Vagina (tissue), 2 donors: ENCODE data around the gene CUEDC2. TPM values are rescaled to one million over a fixed set of nuclear protein-coding genes. Genes with fewer than 3 reads are reported as not detected.

Source experiments
- DNase-seq, 2 donors: peaks; one replicate each; pipeline ENCODE4 v3.0.0-alpha.2; 2017; ENCODE audit errors: extremely low spot score in 2 of 2
- H3K27ac ChIP-seq: fragments of 200-600 bp; sonication (generic); one replicate; pipeline ENCODE4 v1.5.1; 2019
- H3K27me3 ChIP-seq: fragments of 200-600 bp; sonication (generic); one replicate; pipeline ENCODE4 v1.5.1; 2019
- H3K36me3 ChIP-seq, 2 donors: fragments of 200-600 bp; sonication (generic); one replicate each; pipeline ENCODE4 v1.5.1; 2017 to 2019
- H3K4me1 ChIP-seq: fragments of 200-600 bp; sonication (generic); one replicate; pipeline ENCODE4 v1.5.1; 2019
- H3K4me3 ChIP-seq, 2 donors: fragments of 200-600 bp; sonication (generic); 1 replicate in 1 of 2; 2 replicates in 1 of 2; pipeline ENCODE4 v1.5.1; 2016 to 2019
- H3K9me3 ChIP-seq: fragments of 200-600 bp; sonication (generic); one replicate; pipeline ENCODE4 v1.5.1; 2019
- POLR2A ChIP-seq, 2 donors: fragments of 450-650 bp; IDR thresholded peaks; one replicate each; pipeline ENCODE4 v1.6.1; 2017; ENCODE audit warnings: antibody characterized with exemption in 2 of 2, mild to moderate bottlenecking in 2 of 2, moderate library complexity in 2 of 2
- POLR2AphosphoS5 ChIP-seq, 2 donors: sonication (generic); formaldehyde crosslinking; IDR thresholded peaks; one replicate each; pipeline ENCODE4 v1.9.0; 2017; ENCODE audit warnings: antibody characterized with exemption in 2 of 2, mild to moderate bottlenecking in 2 of 2, low read depth in 1 of 2; ENCODE audit not compliant: insufficient read depth in 1 of 2
- intact Hi-C: fragments of 100-400 bp; cut with DNase I; formaldehyde crosslinking; loops from one replicate; pipeline ENCODE4 v1.15.1; 2023
- total RNA-seq: library from RNA; depleted of rRNA; stranded (reverse); fragments of >200 nt; gene quantifications from one replicate; pipeline ENCODE4 v1.2.3, GENCODE V29; 2016
- TF ChIP-seq, protein P1 (sequence below), 3 experiments: fragments of 450-650 bp in 2 of 3; fragments of 200-600 bp in 1 of 3; sonication (generic) in 1 of 3; IDR thresholded peaks; one replicate each; pipeline ENCODE4 v1.5.1; 2017 to 2019; ENCODE audit warnings: antibody characterized with exemption in 3 of 3, mild to moderate bottlenecking in 2 of 3, moderate library complexity in 2 of 3

CUEDC2 gene
- total RNA-seq, 1 donor from 2014 or later = 52.1 TPM

DNA sequence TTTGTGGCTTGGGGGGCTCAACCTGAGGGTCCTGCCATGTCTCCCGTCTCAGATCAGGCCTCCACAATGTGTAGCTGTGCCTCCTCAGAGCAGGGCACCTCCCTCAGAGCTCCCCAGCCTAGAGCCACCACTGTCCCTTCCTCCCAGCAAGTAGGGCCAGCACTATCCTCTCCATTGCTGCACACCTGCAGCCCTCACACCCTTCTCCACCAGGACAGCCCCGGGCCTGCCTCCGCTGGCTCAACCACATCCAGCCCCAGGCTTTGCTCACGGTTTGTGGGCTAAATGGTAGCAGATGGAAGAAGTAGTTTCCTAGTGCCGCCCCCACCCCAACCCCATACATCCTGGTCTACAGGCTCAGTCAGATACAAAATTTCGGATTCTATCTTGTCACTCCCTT is 26.7 kb downstream of the CUEDC2 start:
- no peaks in the 10 kb centered on the region for H3K36me3 ChIP-seq
- TF ChIP-seq POLR2A (IDR thresholded peaks at IDR 0.05) (no peak), POLR2AphosphoS5 (IDR thresholded peaks at IDR 0.05; ENCODE audit: insufficient read depth in 1 of 2, low read depth in 1 of 2) (no peak)
- TF ChIP-seq, protein P1, sequence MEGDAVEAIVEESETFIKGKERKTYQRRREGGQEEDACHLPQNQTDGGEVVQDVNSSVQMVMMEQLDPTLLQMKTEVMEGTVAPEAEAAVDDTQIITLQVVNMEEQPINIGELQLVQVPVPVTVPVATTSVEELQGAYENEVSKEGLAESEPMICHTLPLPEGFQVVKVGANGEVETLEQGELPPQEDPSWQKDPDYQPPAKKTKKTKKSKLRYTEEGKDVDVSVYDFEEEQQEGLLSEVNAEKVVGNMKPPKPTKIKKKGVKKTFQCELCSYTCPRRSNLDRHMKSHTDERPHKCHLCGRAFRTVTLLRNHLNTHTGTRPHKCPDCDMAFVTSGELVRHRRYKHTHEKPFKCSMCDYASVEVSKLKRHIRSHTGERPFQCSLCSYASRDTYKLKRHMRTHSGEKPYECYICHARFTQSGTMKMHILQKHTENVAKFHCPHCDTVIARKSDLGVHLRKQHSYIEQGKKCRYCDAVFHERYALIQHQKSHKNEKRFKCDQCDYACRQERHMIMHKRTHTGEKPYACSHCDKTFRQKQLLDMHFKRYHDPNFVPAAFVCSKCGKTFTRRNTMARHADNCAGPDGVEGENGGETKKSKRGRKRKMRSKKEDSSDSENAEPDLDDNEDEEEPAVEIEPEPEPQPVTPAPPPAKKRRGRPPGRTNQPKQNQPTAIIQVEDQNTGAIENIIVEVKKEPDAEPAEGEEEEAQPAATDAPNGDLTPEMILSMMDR (IDR thresholded peaks at IDR 0.05) = no peak
- DNase-seq = no peak
- no peak overlapping the region for H3K27ac ChIP-seq
- no peak overlapping the region for H3K4me3 ChIP-seq
- H3K9me3 ChIP-seq = no peaks in the 10 kb centered on the region
- H3K27me3 ChIP-seq = peaks cover 5% of the 10 kb centered on the region
- intact Hi-C loops = no loop called here
- H3K4me1 ChIP-seq = peaks cover 23% of the 10 kb centered on the region

DNA sequence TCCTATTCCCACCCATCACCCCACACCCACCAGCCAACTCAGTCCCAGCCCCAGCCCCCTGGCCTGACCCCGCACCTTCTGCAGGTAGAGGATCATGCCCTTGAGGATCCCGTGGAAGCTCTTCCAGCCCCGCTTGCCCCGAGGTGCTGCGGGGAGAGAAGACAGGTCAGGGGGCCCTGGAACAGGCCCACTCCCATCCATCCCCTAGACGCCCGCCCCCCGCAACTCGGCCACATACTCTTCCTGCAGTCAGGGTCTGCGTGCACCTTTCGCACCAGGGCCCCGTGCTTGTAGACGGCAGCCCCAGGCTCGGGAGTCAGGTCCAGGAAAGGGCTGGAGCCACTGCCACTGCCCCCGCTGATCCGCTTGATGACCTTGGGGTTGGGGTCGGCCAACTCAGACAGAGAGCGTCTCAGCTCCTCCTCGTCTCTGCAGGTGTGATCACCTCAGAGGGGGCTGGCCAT is 27.2 kb downstream of the CUEDC2 start:
- DNase-seq = no peak
- H3K27ac ChIP-seq = no peak overlapping the region
- TF ChIP-seq POLR2A (IDR thresholded peaks at IDR 0.05) (no peak), POLR2AphosphoS5 (IDR thresholded peaks at IDR 0.05; ENCODE audit: insufficient read depth in 1 of 2, low read depth in 1 of 2) (no peak)
- TF ChIP-seq, protein P1 (IDR thresholded peaks at IDR 0.05) = no peak
- H3K4me1 ChIP-seq = peaks cover 20% of the 10 kb centered on the region
- H3K36me3 ChIP-seq = no peaks in the 10 kb centered on the region
- H3K9me3 ChIP-seq = no peaks in the 10 kb centered on the region
- no peak overlapping the region for H3K4me3 ChIP-seq
- peaks cover under 1% of the 10 kb centered on the region for H3K27me3 ChIP-seq
- intact Hi-C loops = no loop called here

GRCh38 chr10:102404361-102405107 is 27.8 kb downstream of the CUEDC2 start:
- H3K27ac ChIP-seq = no peak overlapping the region
- peaks cover 20% of the 10 kb centered on the region for H3K4me1 ChIP-seq
- intact Hi-C loops = no loop called here
- no peaks in the 10 kb centered on the region for H3K9me3 ChIP-seq
- no peak for TF ChIP-seq POLR2AphosphoS5 (IDR thresholded peaks at IDR 0.05; ENCODE audit: insufficient read depth in 1 of 2, low read depth in 1 of 2)
- no peak for DNase-seq
- H3K4me3 ChIP-seq = no peak overlapping the region
- no peaks in the 10 kb centered on the region for H3K27me3 ChIP-seq
- H3K36me3 ChIP-seq = no peaks in the 10 kb centered on the region

DNA sequence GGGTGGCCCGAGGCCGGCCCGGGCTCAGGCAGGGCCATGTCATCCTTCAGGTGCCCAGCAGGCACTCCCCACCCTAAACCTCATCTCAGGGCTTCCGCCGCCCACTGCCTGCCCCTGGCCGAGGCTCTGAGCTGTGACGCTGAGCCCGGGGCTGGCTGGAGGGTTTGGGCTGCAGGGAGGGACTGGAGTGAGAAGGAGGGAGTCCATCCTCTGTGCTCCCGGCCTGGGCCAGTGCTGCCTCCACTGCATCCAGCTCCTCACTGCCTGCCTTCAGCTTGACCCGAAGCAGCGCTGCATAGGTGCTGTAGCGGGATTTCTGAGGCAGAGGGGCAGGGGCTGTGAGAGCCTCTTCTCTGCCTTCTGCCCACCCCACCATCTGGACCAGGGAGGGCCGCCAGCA is 29.3 kb downstream of the CUEDC2 start:
- Histone ChIP-seq H3K4me1 (peaks cover 20% of the 10 kb centered on the region), H3K27me3 (no peaks in the 10 kb centered on the region), H3K27ac (no peak overlapping the region), H3K4me3 (no peak overlapping the region), H3K36me3 (peaks cover 0 to 3% of the 10 kb centered on the region in 2 donors), H3K9me3 (no peaks in the 10 kb centered on the region)
- TF ChIP-seq POLR2AphosphoS5 (IDR thresholded peaks at IDR 0.05; ENCODE audit: insufficient read depth in 1 of 2, low read depth in 1 of 2) (no peak), POLR2A (IDR thresholded peaks at IDR 0.05) (no peak)
- TF ChIP-seq, protein P1 (IDR thresholded peaks at IDR 0.05) = no peak
- no peak for DNase-seq
- intact Hi-C loops = no loop called here

DNA sequence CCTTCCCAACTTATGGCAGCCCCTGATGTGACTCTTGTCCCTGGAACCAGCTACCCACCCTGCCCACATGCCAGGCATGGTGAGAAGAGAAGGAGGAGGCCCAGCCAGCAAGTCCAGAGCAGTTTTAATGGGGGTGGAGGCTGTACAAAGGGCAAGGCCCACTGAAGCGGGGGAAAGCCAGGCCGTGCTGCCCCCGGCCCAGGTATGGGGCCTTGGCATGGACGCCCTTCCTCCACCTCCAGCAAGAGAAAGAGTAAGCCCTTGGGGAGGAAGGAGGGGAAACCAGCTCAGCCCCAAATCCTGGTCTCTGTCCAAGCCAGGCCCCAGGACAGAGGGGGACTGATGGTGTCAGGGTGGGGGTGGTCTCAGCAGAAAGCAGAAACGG is 29.9 kb downstream of the CUEDC2 start:
- DNase-seq = no peak
- Histone ChIP-seq H3K9me3 (no peaks in the 10 kb centered on the region), H3K27me3 (no peaks in the 10 kb centered on the region), H3K36me3 (peaks cover 0 to 4% of the 10 kb centered on the region in 2 donors), H3K4me1 (peaks cover 20% of the 10 kb centered on the region), H3K27ac (no peak overlapping the region), H3K4me3 (no peak overlapping the region)
- intact Hi-C loops = no loop called here
- TF ChIP-seq, protein P1 (IDR thresholded peaks at IDR 0.05) = no peak
- no peak for TF ChIP-seq POLR2AphosphoS5 (IDR thresholded peaks at IDR 0.05; ENCODE audit: insufficient read depth in 1 of 2, low read depth in 1 of 2)
- TF ChIP-seq POLR2A (IDR thresholded peaks at IDR 0.05) = no peak
